Hepatic stellate cell (primary cell): Measurements from ENCODE around the gene UBE3C.

ENCODE experiments used
- DNase-seq: peaks from one replicate; pipeline ENCODE4 v3.0.0; 2011; ENCODE audit warnings: low spot score

Gene UBE3C

DNA sequence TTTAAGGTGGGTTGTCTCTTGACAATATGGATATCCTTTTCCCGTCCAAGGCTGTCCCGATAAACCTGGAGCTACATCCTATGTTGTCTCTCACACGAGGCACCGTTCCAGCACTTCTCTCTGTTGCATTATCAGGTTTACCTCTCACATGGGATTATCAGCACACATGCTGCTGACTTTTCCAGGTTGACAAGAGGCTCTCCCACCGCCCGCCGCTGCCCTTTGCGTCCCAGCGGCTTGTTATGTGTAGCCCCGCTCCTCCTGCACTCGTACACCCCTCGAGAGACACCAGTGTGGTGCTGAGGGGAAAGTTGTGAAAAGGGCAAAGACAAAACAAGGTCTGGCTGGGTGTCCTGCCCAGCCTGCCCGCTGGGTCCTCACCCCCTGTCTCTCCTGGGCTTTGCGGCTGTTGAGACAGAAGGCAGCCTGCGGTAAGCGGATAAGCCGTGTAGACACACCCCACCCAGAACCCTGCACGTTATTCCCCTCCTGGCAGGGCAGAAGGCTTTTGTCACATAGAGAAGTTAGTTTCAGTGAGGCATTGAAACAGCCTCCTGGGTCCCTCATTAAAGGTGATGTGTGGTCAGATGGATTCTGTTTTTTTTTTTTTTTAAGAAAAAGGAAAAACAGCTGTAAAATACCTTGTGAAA lies 38.7 kb downstream of the UBE3C start:
- DNase-seq: no peak

DNA sequence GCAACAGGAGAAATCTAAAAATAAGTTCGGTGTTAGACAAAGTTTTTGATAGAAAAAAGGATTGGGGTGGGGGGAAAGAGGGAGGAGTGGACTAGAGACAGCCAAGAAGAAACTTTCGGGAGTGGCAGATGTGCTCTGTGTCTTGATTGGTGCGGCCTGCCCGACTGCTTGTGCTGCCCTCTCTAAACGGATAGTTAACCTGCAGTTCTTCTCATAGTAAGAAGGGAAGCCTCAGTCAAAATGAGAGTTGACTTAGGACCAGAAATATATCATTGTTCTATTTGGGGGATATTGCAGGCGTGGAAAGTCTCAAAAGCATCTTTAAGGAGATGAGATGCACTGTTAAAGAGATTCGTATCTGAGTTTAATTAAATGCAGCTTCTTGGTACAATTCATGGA lies 39.3 kb downstream of the UBE3C start:
- no peak for DNase-seq

DNA sequence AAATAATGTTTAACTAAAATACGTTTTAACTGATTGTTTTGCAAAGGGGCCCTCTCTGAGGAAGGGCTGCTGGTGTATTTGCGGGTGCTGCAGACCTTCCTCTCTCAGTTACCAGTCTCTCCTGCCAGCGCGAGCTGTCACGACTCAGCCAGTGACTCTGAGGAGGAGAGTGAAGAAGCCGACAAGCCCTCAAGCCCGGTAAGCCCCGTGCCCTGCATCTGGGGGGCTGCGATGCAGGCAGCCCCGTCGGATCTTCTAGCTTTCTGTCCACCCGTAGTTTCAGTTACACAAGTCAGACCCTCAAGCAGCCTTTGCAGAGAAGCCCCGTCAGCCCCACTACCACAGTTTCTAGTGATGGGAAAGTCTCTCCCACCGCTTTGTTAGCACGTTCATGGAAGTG lies 45.1 kb downstream of the UBE3C start:
- DNase-seq: no peak

DNA sequence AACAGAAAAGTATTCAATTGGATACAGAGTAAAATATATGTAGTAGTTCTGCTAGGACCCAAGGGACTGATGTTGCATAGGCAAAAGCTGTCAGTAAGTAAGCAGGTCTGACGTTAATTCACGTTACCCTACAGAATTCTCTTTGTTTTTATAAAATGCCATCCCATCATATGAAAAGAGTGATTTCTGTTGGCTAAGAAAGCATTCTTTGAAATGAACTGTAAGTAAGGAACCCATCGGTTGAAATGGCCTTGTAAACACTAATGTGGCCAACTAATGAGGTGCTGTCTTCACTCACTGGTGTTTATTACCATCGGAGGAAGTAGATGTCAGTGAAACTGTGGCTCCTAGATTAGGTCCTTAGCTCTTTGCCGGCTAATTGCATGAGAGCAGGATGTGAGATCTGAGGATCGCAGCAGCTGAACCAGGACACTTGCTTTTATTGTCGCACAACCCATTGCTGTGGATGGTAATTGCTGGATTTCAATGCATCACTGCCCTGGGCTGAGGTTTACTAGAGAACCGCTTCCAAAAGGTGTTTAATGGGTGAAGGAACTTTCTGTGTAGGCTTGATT lies 49.5 kb downstream of the UBE3C start:
- no peak for DNase-seq

DNA sequence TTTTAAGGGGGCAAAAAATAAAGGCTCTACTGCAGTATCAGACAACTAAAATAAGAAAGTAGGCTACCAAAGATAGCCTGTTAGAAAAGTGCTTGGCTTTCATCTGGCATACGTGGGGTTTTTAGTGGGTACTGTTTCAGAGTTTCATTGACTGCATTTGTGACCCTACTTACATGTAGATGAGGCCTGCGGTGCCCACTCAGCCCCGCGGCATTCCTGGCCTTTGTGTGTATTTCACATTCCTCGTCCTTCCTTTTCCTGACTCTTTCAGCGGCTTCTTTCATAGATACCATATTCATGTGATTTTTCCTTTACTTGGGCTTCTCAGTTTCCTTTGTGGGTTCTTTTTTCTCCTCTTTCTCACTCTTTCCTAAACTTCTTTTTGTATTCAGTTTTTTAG lies 50.7 kb downstream of the UBE3C start:
- no peak for DNase-seq

DNA sequence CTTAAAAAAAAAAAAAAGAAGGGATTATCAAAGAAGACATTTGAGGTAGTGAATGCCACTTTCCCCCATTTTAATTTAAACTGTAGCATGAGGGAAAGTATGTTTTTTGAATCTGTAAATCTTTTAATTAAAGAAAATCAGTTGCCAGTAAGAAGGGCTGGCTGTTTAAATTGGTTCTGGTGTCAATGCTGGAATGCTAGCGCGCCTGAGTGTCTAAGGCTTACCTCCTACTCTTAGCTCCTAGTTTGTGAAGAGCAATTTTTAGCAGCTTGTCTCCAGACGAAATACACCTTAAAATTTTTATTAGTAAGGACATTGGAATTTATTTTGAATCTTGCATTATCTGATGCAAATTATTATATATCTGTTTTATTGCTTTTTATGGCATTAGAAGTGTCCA lies 54.1 kb downstream of the UBE3C start:
- DNase-seq: no peak

DNA sequence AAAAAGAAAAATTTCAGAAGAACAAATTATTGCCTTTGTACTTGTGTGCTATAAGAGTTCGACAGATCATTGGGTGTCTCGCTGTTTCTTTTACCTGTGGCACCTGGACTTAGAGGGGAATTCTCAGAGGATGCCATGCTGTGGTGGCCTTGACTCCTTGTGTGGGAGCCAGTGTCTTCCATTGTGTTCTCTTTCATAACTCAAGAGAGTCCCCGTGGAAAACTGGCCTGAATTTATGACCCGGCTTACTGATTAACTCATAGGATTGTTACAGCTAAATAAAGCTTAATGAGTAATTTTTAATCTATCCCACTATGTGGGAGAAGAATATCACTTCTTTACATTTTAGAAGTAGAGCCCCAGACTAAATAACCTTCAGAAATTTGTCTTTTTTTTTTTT lies 54.5 kb downstream of the UBE3C start:
- DNase-seq: no peak

DNA sequence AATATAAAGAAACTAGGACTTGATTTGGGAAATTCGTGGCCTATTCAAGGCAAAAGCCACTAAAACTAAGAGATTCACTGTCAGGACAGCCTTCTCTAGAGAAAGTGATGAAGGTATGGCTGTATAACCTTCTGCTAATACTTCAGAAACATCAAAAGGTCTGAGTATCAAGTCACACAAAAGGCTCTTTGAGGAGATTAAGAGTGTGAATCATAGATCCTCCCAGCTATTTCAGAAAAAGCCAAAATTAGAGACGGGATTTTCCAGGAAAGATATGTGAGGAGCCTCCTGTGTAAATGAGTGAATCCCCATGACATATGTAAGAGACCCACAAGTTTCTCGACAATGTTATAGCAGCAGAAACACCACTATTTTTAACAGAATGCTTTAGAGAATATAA lies 56.2 kb downstream of the UBE3C start:
- DNase-seq: no peak

DNA sequence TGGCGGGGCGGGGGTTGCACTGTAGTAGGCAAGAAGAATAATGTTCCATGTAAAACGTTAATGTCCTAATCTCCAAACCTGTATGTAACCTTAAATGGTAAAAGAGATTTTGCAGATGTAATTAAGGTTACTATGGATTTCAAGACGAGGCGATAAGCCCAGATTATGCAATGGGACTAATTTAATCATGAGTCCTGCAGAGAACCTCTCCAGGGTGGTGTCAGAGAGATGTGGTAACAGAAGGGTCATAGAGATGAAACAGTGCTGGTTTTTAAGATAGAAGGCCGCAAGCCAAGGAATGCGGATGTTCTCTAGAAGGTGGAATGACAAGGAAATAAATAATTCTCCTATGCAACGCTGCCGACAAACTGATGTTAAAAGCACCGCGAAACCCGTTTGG lies 57.1 kb downstream of the UBE3C start:
- no peak for DNase-seq

DNA sequence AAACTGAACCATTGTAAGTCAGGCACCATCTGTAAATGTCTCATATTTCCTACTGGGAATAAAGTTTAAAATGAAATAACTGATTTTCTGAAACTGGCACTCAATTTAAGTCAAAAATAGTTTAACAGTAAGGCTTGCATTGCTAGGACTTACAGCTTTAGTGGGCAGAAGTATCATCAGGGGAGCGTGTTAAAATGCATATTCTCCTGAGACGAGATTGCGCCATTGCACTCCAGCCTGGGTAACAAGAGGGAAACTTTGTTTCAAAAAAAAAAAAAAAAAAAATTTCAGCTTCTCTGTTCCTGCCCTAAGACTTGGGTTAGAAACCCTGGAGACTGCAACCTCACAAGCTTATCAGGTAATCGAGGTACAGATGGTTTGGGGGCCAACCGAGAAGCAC lies 65.4 kb downstream of the UBE3C start:
- DNase-seq: no peak

DNA sequence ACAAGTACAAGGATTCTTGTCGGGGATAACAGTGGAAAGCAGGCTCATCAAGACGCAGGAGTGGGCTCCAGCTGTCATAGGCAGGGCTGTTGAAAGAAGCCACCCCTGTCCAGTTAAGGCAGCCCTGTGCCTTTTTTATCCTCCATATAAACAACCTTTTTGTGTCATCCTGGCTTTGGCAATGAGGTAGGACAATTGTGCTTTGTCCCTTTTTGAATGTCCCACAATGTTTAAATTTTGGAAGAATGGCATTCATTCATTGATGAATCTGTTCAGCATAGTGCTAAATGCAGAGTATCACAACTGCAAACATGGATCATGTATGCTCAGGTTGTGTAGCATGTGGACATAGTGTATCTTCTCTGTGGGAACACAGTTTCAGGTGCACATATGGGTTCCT lies 66.7 kb downstream of the UBE3C start:
- no peak for DNase-seq

DNA sequence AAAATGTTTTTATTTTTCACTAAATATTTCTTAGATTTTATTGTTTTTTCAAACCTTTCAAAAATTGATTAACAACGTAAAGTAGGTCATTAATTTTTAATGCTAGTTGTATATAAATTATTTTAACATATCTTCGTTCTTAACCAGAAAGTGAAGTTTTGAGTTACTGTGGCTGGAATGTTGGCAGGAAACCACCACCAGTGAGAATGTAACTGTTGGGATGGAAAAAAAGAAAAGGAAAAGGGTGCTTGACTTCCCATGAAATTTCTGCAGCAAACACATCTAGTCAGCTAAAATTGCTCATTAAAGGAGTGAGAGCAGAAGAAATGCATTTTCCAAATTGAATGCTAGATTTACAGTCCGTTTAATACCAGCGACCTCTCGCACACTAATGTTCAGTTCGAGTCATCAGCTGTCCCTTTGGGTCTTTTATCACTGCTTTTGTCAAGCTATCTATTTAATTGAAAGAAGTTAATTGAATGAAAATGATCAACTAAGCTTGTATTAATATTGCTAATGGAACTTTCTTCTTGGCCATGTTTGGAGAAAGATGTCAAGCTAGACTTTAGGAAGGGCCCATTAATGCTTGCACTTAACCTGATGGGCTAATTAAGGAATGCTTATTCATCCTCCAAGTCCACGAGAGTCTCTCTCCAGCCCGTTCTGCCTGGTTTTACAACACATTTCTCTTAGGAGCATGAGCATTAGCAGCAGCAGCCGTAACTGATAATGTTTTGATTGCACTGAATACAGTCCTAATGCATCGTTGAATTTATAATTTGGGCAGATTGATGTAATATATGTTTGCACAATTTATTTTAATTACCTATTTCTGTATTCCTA lies 70.1 kb downstream of the UBE3C start:
- DNase-seq: no peak

DNA sequence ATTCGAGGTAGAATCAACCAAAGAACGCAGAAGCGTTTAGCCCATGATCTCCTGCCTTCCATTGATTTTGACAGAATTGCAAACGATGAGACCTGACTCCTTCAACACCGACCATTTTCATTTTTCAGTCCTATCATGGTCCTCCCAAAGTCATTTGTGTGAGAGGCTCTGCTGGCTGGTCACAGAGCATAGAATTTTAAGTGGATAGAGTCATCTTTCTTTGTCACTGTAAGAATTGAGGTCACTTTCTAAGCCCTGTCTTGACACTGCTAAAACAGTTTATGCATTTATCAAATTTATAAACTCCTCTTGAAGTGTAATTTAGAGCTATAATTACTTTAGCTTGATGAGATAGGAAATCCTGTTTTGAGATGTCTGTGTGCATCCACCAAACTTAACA lies 72.0 kb downstream of the UBE3C start:
- DNase-seq: no peak

DNA sequence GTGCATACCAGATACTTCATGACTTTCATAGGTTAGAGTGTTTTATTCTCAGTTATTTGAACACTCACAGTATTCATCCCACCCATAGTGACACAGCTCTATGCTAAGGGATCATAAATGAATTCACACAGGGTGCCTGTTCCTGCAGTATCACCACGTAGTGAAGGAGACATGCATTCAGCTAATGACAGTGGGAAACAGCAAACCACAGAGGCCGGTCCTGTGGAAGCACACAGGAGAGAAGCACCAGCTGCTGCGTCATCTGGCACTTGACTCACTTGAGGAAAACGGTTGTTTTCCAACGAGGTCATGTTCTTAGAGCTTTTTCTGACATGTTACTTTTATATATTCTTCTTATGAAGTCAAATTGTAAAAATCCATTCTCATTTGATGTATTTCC lies 73.0 kb downstream of the UBE3C start:
- no peak for DNase-seq

DNA sequence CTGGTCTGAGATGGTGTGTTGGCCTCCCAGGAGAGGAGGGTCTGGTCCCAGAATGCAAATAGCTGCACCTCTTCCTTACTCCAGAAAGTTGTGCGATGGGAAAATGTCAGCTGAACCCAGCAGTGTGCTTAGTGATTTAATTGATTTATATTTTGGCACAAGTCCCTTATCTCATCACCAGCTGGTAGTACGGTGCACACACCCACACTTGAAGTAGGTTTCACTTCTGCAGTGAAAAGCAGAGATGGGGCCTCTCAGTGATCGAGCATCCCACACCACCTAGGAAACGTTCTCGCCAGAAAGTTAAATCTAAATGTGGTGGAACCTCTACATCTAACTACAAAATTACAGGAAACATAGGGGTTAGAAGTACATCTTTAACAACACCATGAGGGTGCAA lies 80.4 kb downstream of the UBE3C start:
- no peak for DNase-seq

DNA sequence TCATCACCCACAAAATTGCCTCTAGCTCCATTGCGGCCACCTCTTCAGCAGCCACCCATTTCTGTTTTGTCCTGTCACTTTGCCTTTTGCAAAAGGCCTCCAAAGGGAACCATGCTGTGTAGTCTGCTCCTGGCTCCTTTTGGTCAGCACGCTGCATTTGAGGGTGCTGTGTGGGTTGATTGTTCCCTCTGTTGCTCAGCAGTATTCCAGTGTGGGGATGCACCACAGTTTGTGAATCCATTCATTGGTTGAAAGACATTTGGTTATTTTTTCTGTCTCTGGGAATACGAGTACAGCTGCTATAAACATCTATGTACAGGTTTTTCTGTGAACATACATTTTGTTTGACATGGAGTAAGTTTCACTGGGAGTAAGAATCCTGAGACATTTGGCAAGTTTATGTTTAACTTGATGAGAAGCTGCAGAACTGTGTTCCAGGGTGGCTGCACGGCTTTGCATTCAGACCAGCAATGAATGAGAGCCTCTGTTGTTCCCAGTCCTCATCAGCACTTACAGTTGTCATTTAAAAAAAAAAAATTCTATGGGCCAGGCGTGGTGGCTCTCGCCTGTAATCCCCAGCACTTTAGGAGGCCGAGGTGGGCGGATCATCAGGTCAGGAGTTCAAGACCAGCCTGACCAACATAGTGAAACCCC lies 82.3 kb downstream of the UBE3C start:
- DNase-seq: no peak

DNA sequence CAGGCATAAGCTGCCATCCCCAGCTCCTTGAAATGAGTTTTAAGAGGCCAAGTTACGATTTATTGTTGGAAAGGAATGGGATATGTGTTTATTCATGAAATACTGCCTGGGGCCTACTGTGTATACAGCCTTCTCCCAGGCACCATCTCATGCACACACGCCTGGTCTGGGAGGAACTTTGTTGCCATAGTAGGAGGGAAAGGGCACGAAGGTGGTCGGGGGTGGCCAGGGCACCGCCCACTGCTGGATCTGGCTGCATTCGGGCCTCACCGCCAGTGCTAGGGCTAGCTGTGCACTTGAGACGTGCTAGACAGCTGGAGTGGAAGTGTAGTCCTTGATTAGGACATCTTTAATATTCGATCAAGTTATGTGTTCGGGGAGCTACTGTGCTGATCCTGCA lies 84.0 kb downstream of the UBE3C start:
- no peak for DNase-seq

DNA sequence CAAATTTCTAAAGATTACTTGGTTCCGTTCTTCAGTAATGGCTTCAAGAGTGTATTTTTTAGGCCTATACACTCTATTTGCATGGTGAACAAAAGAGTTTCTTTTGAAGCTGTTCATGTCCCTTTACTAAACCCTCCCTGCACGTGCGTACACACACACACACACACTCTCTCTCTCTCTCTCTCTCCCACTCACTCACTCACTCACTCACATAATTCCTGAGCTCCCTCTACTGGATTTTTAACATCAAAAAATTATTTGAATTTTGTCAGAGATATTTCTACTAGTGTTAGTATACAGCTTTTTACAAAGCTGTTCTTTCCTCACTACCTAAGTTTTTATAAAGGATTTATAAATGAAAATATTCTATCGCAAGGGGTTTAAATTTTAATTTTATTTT lies 85.9 kb downstream of the UBE3C start:
- no peak for DNase-seq

DNA sequence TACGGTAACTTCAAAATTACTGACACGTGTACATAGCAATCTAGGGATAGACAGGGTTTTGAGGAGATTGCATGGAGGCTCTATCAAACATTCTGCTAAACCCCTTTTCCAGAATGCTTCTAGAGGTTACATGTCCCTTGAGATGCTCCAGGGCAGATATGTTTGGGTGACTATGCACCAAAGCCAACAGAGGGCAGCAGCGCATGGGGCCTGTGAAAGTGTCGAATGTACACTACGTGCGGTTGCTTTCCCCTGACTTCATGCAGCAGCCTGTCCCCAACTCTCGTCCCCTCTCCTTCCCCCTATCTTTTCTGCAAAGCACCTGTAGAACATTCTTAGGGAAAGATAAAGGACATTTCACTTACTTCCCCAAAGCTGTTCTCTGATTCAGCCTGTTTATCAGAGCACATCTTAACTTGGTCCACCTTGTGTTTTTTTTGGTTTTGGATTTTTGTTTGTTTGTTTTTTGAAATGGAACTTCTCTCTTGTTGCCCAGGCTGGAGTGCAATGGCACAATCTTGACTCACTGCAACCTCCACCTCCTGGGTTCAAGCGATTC lies 90.2 kb downstream of the UBE3C start:
- peak; percentile 22 for DNase-seq

DNA sequence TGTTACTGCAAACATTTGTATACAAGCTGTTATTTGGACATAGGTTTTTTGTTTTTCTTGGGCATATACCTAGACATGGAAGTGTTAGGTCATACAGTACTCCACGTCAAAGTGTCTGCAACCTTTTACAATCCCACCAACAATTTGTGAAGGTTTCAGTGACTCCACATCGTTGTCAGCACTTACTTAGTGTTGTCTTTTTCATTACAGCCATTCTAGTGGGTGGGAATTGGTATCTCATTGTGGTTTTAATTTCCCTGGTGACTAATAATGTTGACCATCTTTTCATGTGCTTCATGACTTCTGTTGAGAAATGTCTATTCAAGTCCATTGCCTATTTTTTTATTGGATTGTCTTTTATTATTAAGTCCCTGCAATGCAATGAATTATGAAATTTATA lies 95.0 kb downstream of the UBE3C start:
- DNase-seq: no peak

DNA sequence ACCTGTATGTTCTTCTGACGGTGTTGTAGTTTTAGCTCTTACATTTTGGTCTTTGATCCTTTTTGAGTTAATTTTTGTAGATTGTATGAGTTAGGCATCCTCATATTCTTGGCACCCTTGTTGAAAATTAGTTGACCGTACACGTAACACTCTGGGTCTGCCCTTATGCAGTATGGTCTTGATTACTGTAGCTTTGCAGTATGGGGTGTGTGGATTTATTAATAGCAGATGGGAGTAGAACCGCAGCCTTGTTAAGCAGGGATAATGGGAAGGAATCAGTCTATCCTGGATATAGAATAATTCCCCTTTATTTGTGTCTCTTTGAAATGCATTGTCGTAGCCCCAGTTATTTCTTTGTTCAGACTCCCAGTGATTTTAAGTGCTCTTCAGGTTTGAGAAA lies 95.5 kb downstream of the UBE3C start:
- DNase-seq: no peak
